HG03097 (cell line): ENCODE data around the gene PRDM11.

Experiments used
- ATAC-seq: cut with Tn5 transposase; IDR thresholded peaks from one replicate; pipeline ENCODE4 v1.9.1; 2021; ENCODE audit not compliant: unreplicated experiment, low FRiP score

PRDM11 gene

GRCh38 chr11:45208135-45208534 lies 61.7 kb downstream of the PRDM11 start:
- ATAC-seq: no peak

- ATAC-seq: no peak
Observed at GRCh38 chr11:45209000-45209879, 62.8 kb downstream of the PRDM11 start.

- no peak for ATAC-seq
Observed at GRCh38 chr11:45209891-45210699, 63.7 kb downstream of the PRDM11 start.

GRCh38 chr11:45210846-45211245 lies 64.4 kb downstream of the PRDM11 start:
- ATAC-seq: no peak

DNA sequence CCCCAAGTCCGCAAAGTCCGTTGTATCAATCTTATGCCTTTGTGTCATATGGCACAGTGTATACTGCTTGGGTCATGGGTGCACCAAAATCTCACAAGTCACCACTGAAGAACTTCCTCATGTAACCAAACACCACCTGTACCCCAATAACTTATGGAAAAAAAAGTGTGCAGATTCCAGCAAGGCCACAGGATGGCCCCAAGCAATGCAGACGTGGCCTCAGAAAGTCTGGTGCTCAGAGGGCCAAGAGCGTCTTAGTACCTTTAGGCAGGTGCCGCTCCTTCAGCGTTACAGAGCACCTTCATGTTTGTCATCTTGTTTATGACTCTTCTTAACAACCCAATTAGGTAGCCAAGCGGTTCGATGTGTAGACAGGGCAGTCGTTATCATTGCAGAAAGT lies 65.3 kb downstream of the PRDM11 start:
- ATAC-seq: no peak

DNA sequence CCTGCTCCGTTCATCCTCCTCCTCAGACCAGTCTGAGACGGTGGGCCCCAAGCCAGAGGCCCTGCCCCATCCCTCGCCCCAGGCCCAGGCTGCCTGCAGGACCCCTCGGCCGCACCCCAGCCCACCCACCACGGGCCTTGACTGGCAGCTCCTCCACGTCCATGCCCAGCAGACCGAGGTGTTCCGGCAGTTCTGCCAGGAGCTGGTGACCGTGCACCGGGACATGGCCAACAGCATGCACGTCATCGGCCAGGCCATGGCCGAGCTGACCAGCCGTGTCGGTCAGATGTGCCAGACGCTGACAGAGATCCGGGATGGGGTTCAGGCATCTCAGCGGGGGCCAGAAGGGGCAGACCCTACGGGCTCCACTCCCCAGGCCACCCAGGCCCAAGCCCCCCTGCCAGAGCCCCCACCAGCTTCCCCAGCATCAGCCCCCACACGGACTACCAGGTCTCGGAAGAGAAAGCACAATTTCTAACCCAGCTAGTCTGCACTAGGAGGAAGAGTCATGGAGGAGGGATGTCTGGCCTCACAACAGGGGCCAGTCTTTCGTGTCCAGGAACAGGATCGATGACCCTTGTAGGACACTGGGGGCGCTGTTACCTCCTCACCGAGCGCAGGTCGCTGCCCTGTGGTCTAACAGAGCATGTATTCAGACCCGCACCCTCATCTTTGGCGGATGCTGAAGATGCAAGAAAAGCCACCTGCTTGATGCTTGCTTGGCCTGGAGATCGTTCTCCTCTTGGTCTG lies 66.3 kb downstream of the PRDM11 start:
- no peak for ATAC-seq

- no peak for ATAC-seq
Observed at GRCh38 chr11:45213316-45213665, 66.9 kb downstream of the PRDM11 start.

GRCh38 chr11:45213717-45214116 lies 67.3 kb downstream of the PRDM11 start:
- no peak for ATAC-seq

GRCh38 chr11:45215098-45215865 lies 68.8 kb downstream of the PRDM11 start:
- no peak for ATAC-seq

- ATAC-seq: no peak
Observed at GRCh38 chr11:45216031-45216430, 69.6 kb downstream of the PRDM11 start.

GRCh38 chr11:45216901-45217300 lies 70.5 kb downstream of the PRDM11 start:
- ATAC-seq: no peak

DNA sequence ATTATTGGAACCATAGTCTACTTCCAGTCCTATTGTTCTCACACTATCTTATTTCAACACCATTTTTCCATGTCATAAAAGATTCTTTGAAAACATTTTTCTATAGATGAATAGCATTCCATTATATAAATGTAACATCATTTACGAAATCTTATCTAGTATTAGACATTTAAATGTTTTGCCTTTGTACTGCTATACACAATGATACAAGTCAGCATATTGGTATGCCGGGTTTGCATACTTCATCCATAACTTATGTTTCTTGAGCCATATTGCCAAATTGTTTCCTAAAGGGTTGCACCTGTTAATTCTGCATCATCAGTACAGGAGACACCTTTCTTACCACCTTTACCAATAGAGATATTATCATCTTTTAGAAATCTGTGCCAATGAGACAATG lies 71.6 kb downstream of the PRDM11 start:
- no peak for ATAC-seq

DNA sequence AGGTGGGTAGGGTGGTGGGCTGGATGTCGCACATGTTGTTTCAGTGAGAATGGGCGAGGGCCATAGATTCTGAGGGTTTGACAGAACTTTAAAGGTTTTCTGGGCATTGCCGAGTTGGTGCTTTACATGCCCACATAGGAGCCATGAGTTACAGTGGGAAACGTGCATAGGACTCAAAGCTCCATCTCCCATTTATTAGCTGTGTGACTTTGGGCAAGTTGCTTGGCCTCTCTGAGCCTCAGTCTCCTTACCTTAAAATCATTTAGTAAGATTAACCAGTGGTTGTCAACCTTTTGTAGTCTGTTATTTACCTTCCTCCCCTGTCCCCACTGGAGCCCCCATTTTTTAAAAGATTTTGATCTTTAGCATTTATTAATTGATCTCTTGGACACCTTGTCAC lies 72.3 kb downstream of the PRDM11 start:
- ATAC-seq: no peak

GRCh38 chr11:45219411-45219810 lies 73.0 kb downstream of the PRDM11 start:
- ATAC-seq: no peak

- no peak for ATAC-seq
Observed at GRCh38 chr11:45223496-45223895, 77.1 kb downstream of the PRDM11 start.

DNA sequence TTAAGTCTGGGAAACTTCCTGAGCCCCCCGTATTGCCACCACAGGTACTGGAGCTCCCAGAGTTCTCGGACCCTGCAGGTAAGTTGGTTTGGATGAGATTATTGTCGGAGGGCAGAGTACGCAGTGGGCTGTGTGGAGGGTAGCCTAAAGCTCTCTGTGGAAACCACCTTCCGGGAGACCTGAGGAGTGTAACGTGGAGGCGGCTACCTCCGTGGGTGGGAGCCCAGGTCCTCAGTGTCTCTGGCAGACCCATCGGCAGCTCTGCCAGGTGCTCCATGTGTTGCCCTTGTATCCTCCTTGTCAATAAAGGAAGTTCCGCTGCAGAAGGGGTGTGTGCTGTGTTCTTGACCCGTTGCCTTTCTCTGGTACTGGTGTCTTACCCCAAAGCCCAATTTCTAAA lies 78.3 kb downstream of the PRDM11 start:
- no peak for ATAC-seq

- no peak for ATAC-seq
Observed at GRCh38 chr11:45225277-45225676, 78.8 kb downstream of the PRDM11 start.

GRCh38 chr11:45225961-45226871 lies 79.8 kb downstream of the PRDM11 start:
- no peak for ATAC-seq

DNA sequence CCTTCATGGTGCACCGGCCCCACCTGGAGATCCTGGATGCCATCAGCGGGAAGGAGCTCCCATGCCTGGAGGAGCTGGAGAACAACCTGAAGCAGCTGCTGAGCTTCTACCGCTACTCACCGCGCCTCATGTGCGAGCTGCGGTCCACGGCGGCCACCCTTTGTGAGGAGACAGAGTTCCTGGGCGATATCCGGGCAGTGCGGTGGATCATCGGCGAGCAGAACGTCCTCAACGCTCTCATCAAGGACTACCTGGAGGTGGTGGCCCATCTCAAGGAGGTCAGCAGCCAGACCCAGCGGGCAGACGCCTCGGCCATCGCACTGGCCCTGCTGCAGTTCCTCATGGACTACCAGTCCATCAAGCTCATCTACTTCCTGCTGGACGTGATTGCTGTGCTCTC lies 80.5 kb downstream of the PRDM11 start:
- ATAC-seq: no peak
